UCSD-AML1 (cell line): ENCODE data around the gene SIRPG.
"Not testable (repeated sequence)": the region's sequence is repeated elsewhere in the genome, so short reads cannot be mapped to it uniquely, and the experiment has no call there.

Experiments used
- DNase-seq: peaks from one replicate; lab custom pipeline; 2025; ENCODE audit not compliant: unreplicated experiment; lab: John Stamatoyannopoulos, UW

SIRPG gene

DNA sequence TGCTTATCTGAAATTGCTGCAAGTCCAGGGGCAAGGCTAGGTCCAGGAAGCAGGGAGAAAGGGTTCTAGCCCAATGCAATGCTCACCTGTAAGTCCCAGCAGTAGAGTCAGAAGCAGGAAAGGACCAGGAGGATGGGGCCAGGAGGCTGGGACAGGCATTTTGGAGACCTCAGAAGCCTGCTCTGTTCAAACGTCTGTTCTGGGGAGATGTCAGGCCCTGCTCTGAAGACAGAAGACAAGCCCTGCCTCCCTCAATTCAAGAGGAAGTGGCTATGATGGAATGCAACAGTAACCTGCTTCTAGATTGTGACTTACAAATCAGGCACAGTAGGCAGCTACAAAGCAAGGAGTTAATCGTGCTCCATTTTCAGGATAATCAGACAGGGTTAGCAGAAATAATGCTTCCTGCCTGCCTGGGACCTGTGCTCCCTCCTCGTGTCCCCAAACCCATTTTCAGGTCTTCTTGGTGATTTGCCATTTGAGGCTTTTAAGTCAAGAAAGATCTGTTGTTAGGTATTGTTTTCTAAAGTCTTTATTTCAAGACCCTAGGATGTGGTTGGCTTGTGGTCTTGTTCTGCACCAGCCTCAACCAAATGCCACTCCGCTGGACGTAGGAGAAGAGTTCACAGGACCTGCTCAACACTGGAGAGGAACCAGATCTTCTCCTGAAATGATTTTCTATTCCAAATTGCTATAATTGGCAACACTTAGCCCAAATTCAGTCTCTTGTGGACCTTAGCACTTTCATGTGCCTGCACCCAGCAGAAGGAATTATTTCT lies at the start of gene SIRPG:
Gene SIRPG (minus strand): TSS at position 224 of the 779 bp plus-strand sequence. CDS start 65 bp downstream, at position 159.
- no peak for DNase-seq

- DNase-seq: not testable (repeated sequence)
Measured at GRCh38 chr20:1706887-1707286, 49.3 kb upstream of the SIRPG start.

DNA sequence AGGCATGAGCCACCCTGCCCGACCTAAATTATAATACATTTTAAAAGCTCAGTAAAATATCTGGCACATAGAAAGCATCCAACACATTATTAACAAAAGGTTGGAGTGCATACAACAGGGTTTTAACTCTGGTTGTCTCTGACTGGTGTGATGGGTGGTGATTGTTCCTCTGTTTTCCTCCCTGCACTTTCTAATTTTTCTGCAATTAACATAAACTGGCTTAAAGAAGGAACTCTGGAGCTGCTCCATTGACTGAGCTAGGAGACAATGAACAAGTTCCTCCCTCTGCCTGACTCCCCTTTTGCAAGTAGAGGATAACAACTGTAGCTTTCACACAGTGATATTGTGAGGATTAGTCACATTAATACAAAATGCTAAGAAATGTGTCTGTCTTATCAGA lies 48.5 kb upstream of the SIRPG start:
- DNase-seq: no peak

DNA sequence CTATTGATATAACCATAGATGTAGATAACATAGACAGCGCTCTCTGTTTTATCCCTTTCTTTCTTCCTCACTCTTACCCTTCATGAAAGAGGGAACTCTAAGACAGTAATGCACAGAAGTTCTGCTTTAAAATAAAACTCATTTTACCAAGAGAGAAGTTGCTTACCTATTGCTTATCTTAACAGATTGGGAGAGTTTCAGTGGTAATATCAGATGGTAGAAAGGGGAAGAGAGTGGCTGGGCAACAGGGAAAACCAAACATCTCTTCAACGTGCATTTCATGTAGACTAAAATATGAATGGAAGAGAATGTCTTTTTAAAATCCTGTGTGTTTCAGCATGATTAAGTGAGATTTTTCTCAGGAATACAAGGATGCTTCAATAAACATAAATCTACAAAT lies 45.3 kb upstream of the SIRPG start:
- DNase-seq: no peak

DNA sequence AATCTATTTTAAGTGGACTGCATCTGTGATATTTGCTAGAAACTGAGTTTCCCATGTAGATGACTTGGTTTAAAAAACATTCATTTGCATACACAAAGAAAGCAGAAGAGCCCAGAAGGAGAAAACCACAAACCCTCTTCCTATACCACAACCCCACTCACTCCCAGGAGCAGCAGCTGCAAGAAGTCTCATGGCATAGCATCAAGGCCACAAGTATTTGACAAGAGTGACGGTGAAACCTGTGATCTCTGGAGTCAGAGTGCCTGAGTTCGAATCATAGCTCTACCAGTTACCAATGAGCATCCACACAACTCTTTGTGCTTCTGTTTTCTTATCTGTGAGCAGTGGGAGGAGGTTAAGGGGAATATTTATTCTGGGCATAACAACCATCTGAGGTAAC lies 44.7 kb upstream of the SIRPG start:
- DNase-seq: peak; percentile 32

- no peak for DNase-seq
Measured at GRCh38 chr20:1700990-1701389, 43.4 kb upstream of the SIRPG start.

- no peak for DNase-seq
Measured at GRCh38 chr20:1697592-1697991, 40.0 kb upstream of the SIRPG start.

GRCh38 chr20:1696521-1697209 lies 39.1 kb upstream of the SIRPG start:
- DNase-seq: no peak

GRCh38 chr20:1694672-1695071 lies 37.1 kb upstream of the SIRPG start:
- no peak for DNase-seq

DNA sequence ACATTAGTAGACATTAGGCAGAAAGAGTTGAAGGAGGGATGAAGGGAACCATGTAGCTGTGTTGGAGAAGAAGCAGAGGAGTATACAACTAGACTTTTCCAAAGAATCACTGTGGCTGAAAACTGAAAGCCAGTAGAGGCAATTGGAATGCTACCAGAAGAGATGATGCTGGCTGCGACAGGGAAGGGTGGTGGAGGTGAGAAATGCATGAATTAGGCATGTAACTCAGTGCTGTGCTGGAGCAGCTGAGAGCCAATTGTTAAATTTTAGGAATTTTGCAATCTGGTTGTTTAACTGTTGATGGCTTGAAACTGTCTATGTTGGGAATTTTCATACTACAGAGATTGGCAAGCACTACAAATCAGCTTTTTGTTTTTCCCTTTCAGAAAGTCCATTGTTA lies 35.8 kb upstream of the SIRPG start:
- no peak for DNase-seq

DNA sequence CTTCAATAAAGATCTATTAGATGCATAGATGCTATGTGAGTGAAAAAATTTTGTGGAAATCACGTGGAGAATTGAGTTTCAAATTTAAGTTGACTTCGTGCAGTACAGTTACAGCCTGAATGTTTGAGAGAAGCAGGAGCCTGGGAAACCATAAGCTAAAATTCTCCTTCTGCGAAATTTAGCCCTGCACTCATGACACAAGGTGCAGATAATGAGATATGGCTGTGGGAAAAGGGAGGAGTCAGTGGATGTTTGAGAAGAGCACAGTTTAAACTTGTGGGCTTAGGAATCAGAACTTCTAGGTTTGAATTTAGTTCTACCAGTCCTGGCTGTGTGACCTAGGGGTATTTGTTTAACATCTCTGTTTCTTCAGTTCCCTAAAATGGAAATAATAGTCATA lies 32.1 kb upstream of the SIRPG start:
- DNase-seq: no peak

GRCh38 chr20:1688886-1689538 lies 31.4 kb upstream of the SIRPG start:
- no peak for DNase-seq

DNA sequence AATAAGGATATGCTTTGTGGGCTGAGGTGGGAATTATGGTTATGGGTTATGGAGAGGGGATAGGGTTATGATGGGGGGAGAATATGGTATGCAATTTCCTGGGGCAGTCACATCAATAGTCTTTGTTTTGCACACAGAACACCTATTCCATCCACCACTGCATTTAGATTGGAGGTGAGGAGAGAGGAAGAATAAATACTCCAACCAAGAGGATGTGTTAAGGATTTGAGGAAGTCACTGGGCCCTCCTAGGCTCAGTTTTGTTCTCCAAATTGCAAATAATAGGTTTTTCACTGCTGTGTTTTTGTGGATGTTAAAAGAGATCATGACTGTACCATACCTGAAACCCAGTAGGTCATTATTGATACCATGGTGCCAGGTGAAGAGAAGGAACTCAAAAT lies 29.5 kb upstream of the SIRPG start:
- DNase-seq: no peak

DNA sequence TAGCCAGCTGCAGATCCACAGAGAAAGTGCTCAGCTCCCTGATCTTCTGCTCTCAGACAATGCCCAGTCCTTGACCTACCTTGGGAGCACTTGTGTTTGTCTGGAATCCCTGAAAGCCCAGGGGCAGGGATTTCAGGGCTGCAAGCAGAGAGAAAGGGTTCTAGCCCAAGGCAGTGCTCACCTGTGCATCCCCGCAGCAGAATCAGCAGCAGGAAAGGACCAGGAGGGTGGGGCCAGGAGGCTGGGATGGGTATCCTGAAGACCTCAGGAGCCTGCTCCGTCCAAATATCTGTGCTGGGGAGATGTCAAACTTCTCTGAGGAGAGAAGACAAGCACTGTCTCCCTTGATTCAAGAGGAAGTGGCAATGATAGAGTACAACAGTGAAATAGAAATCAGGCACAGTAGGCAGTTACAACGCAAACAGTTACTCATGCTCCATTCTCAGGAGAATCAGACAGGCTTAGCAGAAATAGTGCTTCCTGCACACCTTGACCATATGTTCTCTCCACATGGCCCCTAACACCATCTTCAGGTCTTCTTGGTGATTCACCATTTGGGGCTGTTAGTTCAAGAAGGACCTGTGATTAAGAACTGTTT lies 28.7 kb upstream of the SIRPG start:
- no peak for DNase-seq

- DNase-seq: no peak
Measured at GRCh38 chr20:1685304-1686052, 27.9 kb upstream of the SIRPG start.

DNA sequence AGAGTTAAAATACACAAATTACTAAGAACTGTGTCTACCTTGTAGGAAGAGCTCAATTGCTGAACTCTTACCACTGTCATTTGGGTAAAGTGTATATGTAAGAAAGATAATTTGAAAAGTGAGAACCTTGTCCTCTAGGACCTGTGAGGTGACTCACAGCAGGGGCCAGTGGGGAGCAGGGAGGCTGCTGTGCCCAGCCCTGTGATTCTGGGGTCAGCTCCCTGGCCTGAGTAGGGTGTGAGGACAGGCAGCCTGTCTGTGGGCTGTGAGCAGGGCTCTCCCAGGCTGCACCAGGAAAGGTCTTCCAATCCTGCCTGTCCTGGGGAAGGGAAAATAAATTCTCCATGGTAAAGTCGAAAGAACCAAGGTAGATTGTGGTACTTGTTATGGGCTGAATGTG lies 27.3 kb upstream of the SIRPG start:
- DNase-seq: no peak

GRCh38 chr20:1676650-1677049 lies 19.1 kb upstream of the SIRPG start:
- no peak for DNase-seq

DNA sequence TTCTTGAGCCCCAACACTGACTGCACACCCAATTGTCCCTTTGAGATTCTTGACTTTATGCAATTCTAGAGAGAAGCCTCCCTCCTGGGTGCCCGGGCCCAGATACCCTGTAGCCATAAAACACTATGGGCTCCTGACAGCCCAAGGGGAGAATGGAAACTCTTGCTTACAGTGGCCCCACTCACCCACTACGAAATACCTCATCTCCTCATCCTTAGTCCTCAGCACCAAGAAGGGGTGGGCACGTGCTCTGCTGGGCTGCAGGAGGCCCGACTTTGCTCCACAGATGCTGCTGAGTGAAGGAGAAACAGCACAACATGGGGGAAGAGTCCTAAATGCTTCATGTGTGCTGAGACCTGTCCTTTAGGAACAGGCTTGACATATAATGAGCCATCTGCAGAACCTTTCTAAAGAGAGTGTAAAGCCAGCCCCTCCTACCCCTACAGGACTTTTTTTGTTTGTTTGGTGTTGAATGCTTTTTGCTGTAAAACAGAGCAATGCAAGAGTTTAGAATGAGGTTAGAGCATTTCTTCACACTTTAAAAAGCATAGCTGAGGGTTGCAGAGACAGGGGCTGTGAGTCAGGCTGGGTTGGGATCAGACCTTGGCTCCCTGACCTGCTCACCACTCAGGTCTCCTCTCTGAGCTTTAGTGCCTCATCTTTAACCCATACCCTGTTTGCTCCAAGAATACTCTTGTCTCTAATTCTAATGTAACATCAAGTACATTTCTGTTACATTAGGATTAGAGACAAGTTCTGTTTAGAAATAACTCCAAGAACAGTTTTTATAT lies 17.6 kb upstream of the SIRPG start:
- DNase-seq: no peak

GRCh38 chr20:1674361-1674760 lies 16.8 kb upstream of the SIRPG start:
- DNase-seq: no peak

DNA sequence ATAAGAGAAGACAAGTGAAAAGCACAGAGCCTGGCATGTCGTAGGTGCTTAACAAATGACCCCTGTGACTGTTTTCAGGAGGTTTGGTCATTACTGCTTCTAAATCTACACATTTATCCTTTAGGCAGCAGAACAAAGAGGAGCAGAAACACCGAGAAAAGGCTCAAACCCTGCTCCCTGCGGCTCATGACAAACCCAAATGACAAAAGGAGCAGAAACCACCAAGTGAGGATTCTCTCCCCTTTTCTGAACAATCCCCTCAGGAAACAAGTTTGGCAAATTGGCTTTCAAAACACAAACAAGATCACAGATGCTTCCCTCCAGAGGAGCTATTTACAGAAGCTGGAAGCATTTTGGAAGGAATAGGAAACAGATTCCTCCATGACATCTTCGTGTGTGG lies 15.8 kb upstream of the SIRPG start:
- DNase-seq: no peak
